ENCODE measurements around the gene CEND1. TPM values are rescaled to one million over a fixed set of nuclear protein-coding genes. Genes with fewer than 3 reads are reported as not detected.

The CEND1 gene
- total RNA-seq, 1 donor from 2014 or later, result 0.49 TPM

- peak; percentile 93 for DNase-seq (ENCODE audit: low spot score)
These were observed 12.3 kb downstream of the CEND1 start, which contains the start of gene GATD1 for GRCh38 chr11:777288-778255. GATD1 (minus strand) TSS chr11:777487; CDS start chr11:777462, 25 bp downstream.

GRCh38 chr11:776561-777287 lies 13.2 kb downstream of the CEND1 start:
- no peak for DNase-seq (ENCODE audit: low spot score)

DNA sequence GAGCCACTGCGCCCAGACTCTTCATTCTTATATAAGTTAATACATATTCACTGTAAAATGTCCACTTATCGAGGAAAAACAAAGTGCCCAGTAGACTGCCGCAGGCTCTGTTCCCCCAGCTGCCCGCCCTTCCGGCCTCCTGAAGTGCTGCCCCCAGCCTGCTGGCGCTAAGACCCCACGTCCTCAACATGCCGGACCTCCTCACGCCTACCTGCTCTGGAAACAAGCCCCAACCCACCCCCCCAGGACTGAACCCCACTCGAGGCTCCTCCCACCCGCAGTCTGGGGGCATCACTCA lies 13.7 kb downstream of the CEND1 start:
- no peak for DNase-seq (ENCODE audit: low spot score)

- no peak for DNase-seq (ENCODE audit: low spot score)
These were observed 14.9 kb downstream of the CEND1 start for GRCh38 chr11:774873-775592.

DNA sequence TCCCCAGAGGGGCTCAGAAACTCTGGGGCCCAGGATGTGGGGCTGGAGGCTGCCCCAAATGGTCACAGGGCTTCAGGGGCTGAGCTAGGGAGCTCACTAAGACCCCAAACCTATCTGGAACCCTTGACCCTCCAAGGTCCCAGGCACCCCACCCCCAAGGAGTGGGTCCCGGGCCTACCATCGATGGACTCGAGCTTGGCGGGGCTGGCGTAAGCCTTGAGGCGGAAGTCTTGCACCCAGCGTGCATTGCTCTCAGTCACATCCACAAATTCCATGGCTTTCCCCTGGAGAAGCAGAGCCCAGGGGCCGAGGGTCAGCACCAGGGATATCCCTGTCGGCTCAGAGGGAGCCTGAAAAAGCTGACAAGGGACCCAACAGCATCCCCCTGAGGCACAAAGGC lies 16.1 kb downstream of the CEND1 start:
- DNase-seq (ENCODE audit: low spot score), result no peak

- DNase-seq (ENCODE audit: low spot score), result no peak
These were observed 16.5 kb downstream of the CEND1 start for GRCh38 chr11:773425-773824.

GRCh38 chr11:772429-773390 lies 17.2 kb downstream of the CEND1 start:
- no peak for DNase-seq (ENCODE audit: low spot score)

GRCh38 chr11:771617-772204 lies 18.2 kb downstream of the CEND1 start:
- no peak for DNase-seq (ENCODE audit: low spot score)

GRCh38 chr11:770642-771616 lies 19.0 kb downstream of the CEND1 start:
- DNase-seq (ENCODE audit: low spot score), result no peak

GRCh38 chr11:769887-770641 lies 19.8 kb downstream of the CEND1 start:
- DNase-seq (ENCODE audit: low spot score), result no peak

DNA sequence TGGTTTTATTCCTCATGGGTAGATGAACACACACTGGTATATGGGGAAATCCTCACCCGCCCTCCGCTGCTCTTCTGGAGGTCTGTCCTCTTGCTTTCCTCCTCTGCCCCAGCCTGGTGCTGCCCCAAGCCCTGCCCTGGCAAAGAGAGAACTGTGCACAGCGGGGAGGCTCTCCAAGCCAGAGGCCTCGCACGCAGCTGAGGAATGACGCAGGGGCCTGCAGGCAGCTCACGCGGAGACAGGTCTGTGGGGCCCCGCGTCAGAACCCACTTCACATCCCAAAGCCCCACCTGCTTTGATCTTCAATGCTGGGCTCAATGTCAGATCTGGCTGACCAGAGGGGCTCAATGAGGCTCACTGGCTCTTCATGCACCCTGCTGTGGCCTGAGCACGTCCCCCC lies 22.7 kb downstream of the CEND1 start:
- DNase-seq (ENCODE audit: low spot score), result no peak

GRCh38 chr11:766936-767210 lies 23.0 kb downstream of the CEND1 start:
- DNase-seq (ENCODE audit: low spot score), result no peak

GRCh38 chr11:766106-766935 lies 23.6 kb downstream of the CEND1 start:
- DNase-seq (ENCODE audit: low spot score), result no peak

DNA sequence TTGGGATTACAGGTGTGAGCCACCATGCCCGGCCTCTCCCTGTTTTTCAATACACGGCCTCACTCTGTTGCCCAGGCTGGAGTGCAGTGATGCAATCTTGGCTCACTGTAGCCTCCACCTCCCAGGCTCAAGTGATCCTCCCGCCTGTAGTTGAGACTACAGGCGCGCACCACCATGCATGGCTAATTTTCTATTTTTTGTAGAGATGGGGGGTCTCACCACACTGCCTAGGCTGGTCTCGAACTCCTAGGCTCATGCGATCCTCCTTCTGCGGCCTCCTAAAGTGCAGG lies 24.1 kb downstream of the CEND1 start:
- DNase-seq (ENCODE audit: low spot score), result no peak

GRCh38 chr11:765025-765801 lies 24.7 kb downstream of the CEND1 start:
- DNase-seq (ENCODE audit: low spot score), result peak; percentile 41

DNA sequence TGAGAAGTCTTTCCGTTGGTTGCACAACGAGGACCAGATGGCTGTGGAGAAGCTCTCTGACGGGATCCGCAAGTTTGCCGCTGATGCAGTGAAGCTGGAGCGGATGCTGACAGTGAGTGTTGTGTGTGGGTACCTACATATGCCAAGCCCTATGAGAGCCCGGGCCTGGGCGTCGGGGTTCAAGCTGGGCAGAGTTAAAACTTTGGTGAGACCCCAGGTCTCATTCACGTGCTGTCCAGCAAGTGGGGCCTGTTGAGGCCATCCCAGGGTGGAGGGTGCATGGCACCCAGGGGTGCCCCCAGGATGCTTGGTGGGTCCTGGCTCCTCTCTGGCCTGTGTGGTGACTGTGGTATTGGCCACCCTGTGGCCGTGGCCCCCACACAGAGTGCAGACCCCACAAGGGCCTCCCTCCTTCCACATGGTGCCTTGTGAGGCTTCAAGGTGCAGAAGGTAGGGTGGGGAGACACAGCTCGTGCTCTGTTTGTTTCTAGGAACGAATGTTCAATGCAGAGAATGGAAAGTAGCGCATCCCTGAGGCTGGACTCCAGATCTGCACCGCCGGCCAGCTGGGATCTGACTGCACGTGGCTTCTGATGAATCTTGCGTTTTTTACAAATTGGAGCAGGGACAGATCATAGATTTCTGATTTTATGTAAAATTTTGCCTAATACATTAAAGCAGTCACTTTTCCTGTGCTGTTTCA lies 25.4 kb downstream of the CEND1 start:
- DNase-seq (ENCODE audit: low spot score), result no peak

Measured in mucosa of gallbladder (tissue), 1 donor.